DMS53 (cell line): ENCODE measurements around the gene GULP1.
"Not testable (repeated sequence)": the region's sequence is repeated elsewhere in the genome, so short reads cannot be mapped to it uniquely, and the experiment has no call there.

ENCODE experiments used
- DNase-seq: peaks from one replicate; lab custom pipeline; 2025; lab: John Stamatoyannopoulos, UW

Gene GULP1

GRCh38 chr2:188415754-188416083 is 124.0 kb downstream of the GULP1 start:
- DNase-seq: peak; percentile 57

GRCh38 chr2:188416367-188416766 is 124.7 kb downstream of the GULP1 start:
- DNase-seq: peak; percentile 14

GRCh38 chr2:188422726-188423125 is 131.1 kb downstream of the GULP1 start:
- DNase-seq: no peak

- no peak for DNase-seq
These were observed 133.6 kb downstream of the GULP1 start for GRCh38 chr2:188425266-188425665.

- no peak for DNase-seq
These were observed 134.4 kb downstream of the GULP1 start for GRCh38 chr2:188426121-188426520.

- no peak for DNase-seq
These were observed 139.0 kb downstream of the GULP1 start for GRCh38 chr2:188430705-188431104.

GRCh38 chr2:188434018-188434417 is 142.3 kb downstream of the GULP1 start:
- DNase-seq: no peak

- DNase-seq: no peak
These were observed 143.4 kb downstream of the GULP1 start for GRCh38 chr2:188435115-188435514.

GRCh38 chr2:188437537-188437936 is 145.9 kb downstream of the GULP1 start:
- DNase-seq: no peak

GRCh38 chr2:188439986-188440385 is 148.3 kb downstream of the GULP1 start:
- no peak for DNase-seq

- no peak for DNase-seq
These were observed 149.2 kb downstream of the GULP1 start for GRCh38 chr2:188440849-188441248.

GRCh38 chr2:188441288-188441947 is 149.7 kb downstream of the GULP1 start:
- DNase-seq: peak; percentile 17

- DNase-seq: no peak
These were observed 151.5 kb downstream of the GULP1 start for GRCh38 chr2:188443207-188443606.

- DNase-seq: no peak
These were observed 152.6 kb downstream of the GULP1 start for GRCh38 chr2:188444106-188444835.

- no peak for DNase-seq
These were observed 157.9 kb downstream of the GULP1 start for GRCh38 chr2:188449561-188449960.

- peak; percentile 11 for DNase-seq
These were observed 158.3 kb downstream of the GULP1 start for GRCh38 chr2:188449971-188450370.

GRCh38 chr2:188450732-188451483 is 159.2 kb downstream of the GULP1 start:
- no peak for DNase-seq

- no peak for DNase-seq
These were observed 160.4 kb downstream of the GULP1 start for GRCh38 chr2:188452084-188452483.

GRCh38 chr2:188456114-188456909 is 164.6 kb downstream of the GULP1 start:
- peak; percentile 19 for DNase-seq

GRCh38 chr2:188459061-188459460 is 167.4 kb downstream of the GULP1 start:
- no peak for DNase-seq

- DNase-seq: not testable (repeated sequence)
These were observed 174.4 kb downstream of the GULP1 start for GRCh38 chr2:188466078-188466477.

GRCh38 chr2:188466761-188467160 is 175.1 kb downstream of the GULP1 start:
- no peak for DNase-seq
